Suprapubic skin (tissue), 4 donors: ENCODE results near the gene TEAD1. TPM values are rescaled to one million over a fixed set of nuclear protein-coding genes. Genes with fewer than 3 reads are reported as not detected.

Experiments
- DNase-seq, 2 donors: peaks; one replicate each; pipeline ENCODE4 v3.0.0-alpha.2; 2019; ENCODE audit warnings: low spot score in 2 of 2
- H3K27ac ChIP-seq: fragments of 200-600 bp; sonication (generic); one replicate; pipeline ENCODE4 v1.5.1; 2019
- H3K27me3 ChIP-seq: fragments of 200-600 bp; sonication (generic); one replicate; pipeline ENCODE4 v1.5.1; 2019
- H3K36me3 ChIP-seq: fragments of 200-600 bp; sonication (generic); one replicate; pipeline ENCODE4 v1.5.1; 2019
- H3K4me1 ChIP-seq: fragments of 200-600 bp; sonication (generic); one replicate; pipeline ENCODE4 v1.5.1; 2019
- H3K4me3 ChIP-seq: fragments of 200-600 bp; sonication (generic); one replicate; pipeline ENCODE4 v1.5.1; 2019; ENCODE audit warnings: mild to moderate bottlenecking
- H3K9me3 ChIP-seq: fragments of 200-600 bp; sonication (generic); one replicate; pipeline ENCODE4 v1.5.1; 2019
- CTCF ChIP-seq, 2 donors: fragments of 200-600 bp in 1 of 2; fragments of 450-650 bp in 1 of 2; sonication (generic) in 1 of 2; IDR thresholded peaks; one replicate each; pipeline ENCODE4 v1.5.1; 2016 to 2019; ENCODE audit warnings: antibody characterized with exemption in 2 of 2, mild to moderate bottlenecking in 1 of 2, moderate library complexity in 1 of 2
- EP300 ChIP-seq: sonication (generic); formaldehyde crosslinking; IDR thresholded peaks from one replicate; pipeline ENCODE4 v1.6.1; 2017; ENCODE audit warnings: antibody characterized with exemption
- POLR2A ChIP-seq, 2 donors: fragments of 450-650 bp; IDR thresholded peaks; one replicate each; pipeline ENCODE4 v1.6.1; 2017; ENCODE audit warnings: antibody characterized with exemption in 2 of 2, mild to moderate bottlenecking in 2 of 2, moderate library complexity in 2 of 2
- POLR2AphosphoS5 ChIP-seq, 3 donors: sonication (generic); formaldehyde crosslinking; IDR thresholded peaks; one replicate each; pipeline ENCODE4 v1.6.1; 2017; ENCODE audit warnings: antibody characterized with exemption in 3 of 3
- WGBS: methylation state at CpG from one replicate; pipeline ENCODE4 v1.1.5; 2018; 5-methylcytosine and 5-hydroxymethylcytosine counted together
- total RNA-seq, 4 donors: library from RNA; depleted of rRNA; stranded (reverse); fragments of >200 nt; gene quantifications; one replicate each; pipeline ENCODE4 v1.1.0, GENCODE V29; 2016

The TEAD1 gene
- total RNA-seq, 4 donors from 2014 or later = 60.3 to 84.8 (median 72.4) TPM

- WGBS = 73% methylated on average over 10 of the region's 10 CpGs
- no peaks in the 10 kb centered on the region for H3K36me3 ChIP-seq
- peaks cover 37% of the 10 kb centered on the region for H3K4me1 ChIP-seq
- DNase-seq = no peak
- no peak overlapping the region for H3K27ac ChIP-seq
- no peaks in the 10 kb centered on the region for H3K9me3 ChIP-seq
- H3K27me3 ChIP-seq = no peaks in the 10 kb centered on the region
- no peak for TF ChIP-seq POLR2AphosphoS5 (IDR thresholded peaks at IDR 0.05)
- no peak for TF ChIP-seq POLR2A (IDR thresholded peaks at IDR 0.05)
- TF ChIP-seq CTCF (IDR thresholded peaks at IDR 0.05) = no peak
- no peak for TF ChIP-seq EP300
- H3K4me3 ChIP-seq = no peak overlapping the region
These were observed 150.2 kb downstream of the TEAD1 start for GRCh38 chr11:12824281-12825041.

- no peaks in the 10 kb centered on the region for H3K27me3 ChIP-seq
- peaks cover 37% of the 10 kb centered on the region for H3K4me1 ChIP-seq
- no peaks in the 10 kb centered on the region for H3K9me3 ChIP-seq
- WGBS = 95% methylated on average over 2 of the region's 2 CpGs
- no peak for TF ChIP-seq CTCF (IDR thresholded peaks at IDR 0.05)
- H3K27ac ChIP-seq = no peak overlapping the region
- no peak for DNase-seq
- H3K36me3 ChIP-seq = no peaks in the 10 kb centered on the region
- H3K4me3 ChIP-seq = no peak overlapping the region
These were observed 152.2 kb downstream of the TEAD1 start for GRCh38 chr11:12826441-12826840.

GRCh38 chr11:12827369-12827768 is 153.1 kb downstream of the TEAD1 start:
- Histone ChIP-seq H3K36me3 (no peaks in the 10 kb centered on the region), H3K27me3 (no peaks in the 10 kb centered on the region), H3K9me3 (no peaks in the 10 kb centered on the region), H3K4me1 (peaks cover 35% of the 10 kb centered on the region), H3K27ac (peak overlapping the region; percentile 51), H3K4me3 (peak overlapping the region; percentile 44)
- TF ChIP-seq EP300 (no peak), POLR2AphosphoS5 (IDR thresholded peaks at IDR 0.05) (no peak), CTCF (IDR thresholded peaks at IDR 0.05) (no peak), POLR2A (IDR thresholded peaks at IDR 0.05) (no peak)
- no peak for DNase-seq
- WGBS = 69% methylated on average over 1 of the region's 1 CpG

GRCh38 chr11:12827929-12828812 is 153.9 kb downstream of the TEAD1 start:
- peak overlapping the region; percentile 51 for H3K27ac ChIP-seq
- DNase-seq = no peak
- peak overlapping the region; percentile 44 for H3K4me3 ChIP-seq
- no peaks in the 10 kb centered on the region for H3K27me3 ChIP-seq
- H3K36me3 ChIP-seq = no peaks in the 10 kb centered on the region
- peaks cover 36% of the 10 kb centered on the region for H3K4me1 ChIP-seq
- TF ChIP-seq EP300 = no peak
- TF ChIP-seq POLR2A (IDR thresholded peaks at IDR 0.05) = no peak
- WGBS = 5% methylated on average over 17 of the region's 17 CpGs
- H3K9me3 ChIP-seq = no peaks in the 10 kb centered on the region

- no peak for DNase-seq
- H3K4me1 ChIP-seq = peaks cover 36% of the 10 kb centered on the region
- H3K36me3 ChIP-seq = no peaks in the 10 kb centered on the region
- no peaks in the 10 kb centered on the region for H3K9me3 ChIP-seq
- 47% methylated on average over 6 of the region's 6 CpGs for WGBS
- H3K4me3 ChIP-seq = no peak overlapping the region
- no peak overlapping the region for H3K27ac ChIP-seq
- no peak for TF ChIP-seq POLR2AphosphoS5 (IDR thresholded peaks at IDR 0.05)
- no peak for TF ChIP-seq CTCF (IDR thresholded peaks at IDR 0.05)
- no peak for TF ChIP-seq POLR2A (IDR thresholded peaks at IDR 0.05)
- no peak for TF ChIP-seq EP300
- no peaks in the 10 kb centered on the region for H3K27me3 ChIP-seq
These were observed 154.9 kb downstream of the TEAD1 start for GRCh38 chr11:12829131-12829530.
